HG02623 (cell line): Measurements from ENCODE around the gene KCNMB2.

Source experiments
- ATAC-seq: cut with Tn5 transposase; IDR thresholded peaks from one replicate; pipeline ENCODE4 v1.9.1; 2021; ENCODE audit warnings: moderate library complexity; ENCODE audit not compliant: unreplicated experiment

KCNMB2 gene

GRCh38 chr3:178536211-178537079, at the start of gene KCNMB2:
TSS of gene KCNMB2 (plus strand) at chr3:178536436.
- no peak for ATAC-seq

- no peak for ATAC-seq
Measured at GRCh38 chr3:178486903-178487302, 49.3 kb upstream of the KCNMB2 start.

- ATAC-seq = no peak
Measured at GRCh38 chr3:178487752-178488151, 48.5 kb upstream of the KCNMB2 start.

GRCh38 chr3:178491751-178492150, 44.5 kb upstream of the KCNMB2 start:
- no peak for ATAC-seq

GRCh38 chr3:178492491-178492890, 43.7 kb upstream of the KCNMB2 start:
- ATAC-seq = no peak

GRCh38 chr3:178494386-178494785, 41.9 kb upstream of the KCNMB2 start:
- no peak for ATAC-seq

- ATAC-seq = no peak
Measured at GRCh38 chr3:178496911-178497310, 39.3 kb upstream of the KCNMB2 start.

- ATAC-seq = no peak
Measured at GRCh38 chr3:178498871-178499270, 37.4 kb upstream of the KCNMB2 start.

- no peak for ATAC-seq
Measured at GRCh38 chr3:178500631-178501030, 35.6 kb upstream of the KCNMB2 start.

- ATAC-seq = no peak
Measured at GRCh38 chr3:178504128-178504527, 32.1 kb upstream of the KCNMB2 start.

GRCh38 chr3:178505832-178506231, 30.4 kb upstream of the KCNMB2 start:
- no peak for ATAC-seq

GRCh38 chr3:178507507-178508442, 28.5 kb upstream of the KCNMB2 start:
- ATAC-seq = no peak

GRCh38 chr3:178508443-178508825, 27.8 kb upstream of the KCNMB2 start:
- ATAC-seq = no peak

- no peak for ATAC-seq
Measured at GRCh38 chr3:178510496-178510895, 25.7 kb upstream of the KCNMB2 start.

GRCh38 chr3:178512647-178513046, 23.6 kb upstream of the KCNMB2 start:
- ATAC-seq = no peak

GRCh38 chr3:178513546-178514380, 22.5 kb upstream of the KCNMB2 start:
- ATAC-seq = no peak

GRCh38 chr3:178514401-178514800, 21.8 kb upstream of the KCNMB2 start:
- no peak for ATAC-seq

GRCh38 chr3:178515076-178515744, 21.0 kb upstream of the KCNMB2 start:
- ATAC-seq = peak; percentile 24

GRCh38 chr3:178517665-178518334, 18.4 kb upstream of the KCNMB2 start:
- ATAC-seq = no peak
